Right atrium auricular region (tissue), 2 donors: Measurements from ENCODE around the gene PRKCB. TPM values are rescaled to one million over a fixed set of nuclear protein-coding genes. Genes with fewer than 3 reads are reported as not detected.

Source experiments
- DNase-seq: peaks from one replicate; pipeline ENCODE4 v3.0.0-alpha.2; 2019; ENCODE audit warnings: low spot score
- H3K27ac ChIP-seq, 2 donors: fragments of 200-600 bp; sonication (generic); 1 replicate in 1 of 2; 2 replicates in 1 of 2; pipeline ENCODE4 v1.5.1; 2016 to 2019
- H3K27me3 ChIP-seq, 2 donors: fragments of 200-600 bp; sonication (generic); one replicate each; pipeline versions ENCODE4 v1.5.1 to v1.6.0; 2017 to 2019
- H3K36me3 ChIP-seq: fragments of 200-600 bp; sonication (generic); one replicate; pipeline ENCODE4 v1.5.1; 2016
- H3K4me1 ChIP-seq, 2 donors: fragments of 200-600 bp; sonication (generic); one replicate each; pipeline versions ENCODE4 v1.5.1 to v1.6.0; 2017 to 2019
- H3K4me3 ChIP-seq, 2 donors: fragments of 200-600 bp; sonication (generic); 1 replicate in 1 of 2; 2 replicates in 1 of 2; pipeline ENCODE4 v1.5.1; 2017 to 2019; ENCODE audit warnings: mild to moderate bottlenecking in 1 of 2, moderate library complexity in 1 of 2
- H3K9me3 ChIP-seq, 2 donors: fragments of 200-600 bp; sonication (generic); one replicate each; pipeline ENCODE4 v1.5.1; 2019
- total RNA-seq, 2 donors: library from RNA; depleted of rRNA; stranded (reverse); fragments of >200 nt; gene quantifications; one replicate each; pipeline ENCODE4 v1.1.0, GENCODE V29; 2016
- TF ChIP-seq, protein P1 (sequence below), 2 donors: fragments of 200-600 bp; sonication (generic); IDR thresholded peaks; one replicate each; pipeline ENCODE4 v1.5.1; 2019; ENCODE audit warnings: antibody characterized with exemption in 2 of 2

PRKCB gene
- total RNA-seq, 2 donors from 2014 or later: 0.93 to 3.1 TPM

DNA sequence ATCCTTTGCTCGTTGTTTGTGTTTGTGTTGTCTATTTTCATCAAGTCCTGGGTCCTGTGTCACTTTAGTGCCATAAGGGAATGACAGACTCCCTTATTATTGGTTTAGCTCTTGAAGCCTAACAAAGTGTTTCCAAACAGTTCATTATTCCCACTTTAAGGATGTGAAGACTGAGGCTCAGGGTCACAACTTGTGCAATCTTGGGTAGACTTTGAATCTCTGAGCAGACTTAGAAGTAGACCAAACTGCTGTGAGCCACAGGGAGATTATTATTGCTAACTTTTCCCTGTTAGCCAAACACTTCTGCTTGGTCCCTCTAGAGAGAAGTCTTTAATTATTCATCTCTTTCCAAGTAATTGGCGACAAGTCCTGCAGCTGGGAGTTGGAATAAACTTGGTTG is 31.8 kb downstream of the PRKCB start:
- no peaks in the 10 kb centered on the region for H3K4me1 ChIP-seq

DNA sequence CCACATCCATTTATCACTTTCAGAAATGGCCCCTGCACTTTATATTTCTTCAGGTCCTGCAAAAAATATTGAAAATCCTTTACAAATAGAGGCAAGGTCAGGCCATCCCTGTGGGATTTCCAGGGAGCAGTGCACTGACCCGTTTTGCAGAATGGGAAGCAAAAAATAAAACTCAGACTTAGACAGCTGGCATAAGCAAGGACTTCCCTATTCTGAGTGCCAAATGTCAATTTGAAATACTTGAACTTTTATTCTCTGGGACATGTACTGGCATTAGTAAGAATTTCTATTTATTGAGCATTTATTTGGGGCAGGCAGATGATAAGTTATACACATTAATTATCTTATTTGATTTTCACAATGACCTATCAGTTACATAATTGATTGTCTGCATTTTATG is 32.4 kb downstream of the PRKCB start:
- H3K4me1 ChIP-seq: no peaks in the 10 kb centered on the region
- H3K36me3 ChIP-seq: no peaks in the 10 kb centered on the region
- TF ChIP-seq, protein P1, sequence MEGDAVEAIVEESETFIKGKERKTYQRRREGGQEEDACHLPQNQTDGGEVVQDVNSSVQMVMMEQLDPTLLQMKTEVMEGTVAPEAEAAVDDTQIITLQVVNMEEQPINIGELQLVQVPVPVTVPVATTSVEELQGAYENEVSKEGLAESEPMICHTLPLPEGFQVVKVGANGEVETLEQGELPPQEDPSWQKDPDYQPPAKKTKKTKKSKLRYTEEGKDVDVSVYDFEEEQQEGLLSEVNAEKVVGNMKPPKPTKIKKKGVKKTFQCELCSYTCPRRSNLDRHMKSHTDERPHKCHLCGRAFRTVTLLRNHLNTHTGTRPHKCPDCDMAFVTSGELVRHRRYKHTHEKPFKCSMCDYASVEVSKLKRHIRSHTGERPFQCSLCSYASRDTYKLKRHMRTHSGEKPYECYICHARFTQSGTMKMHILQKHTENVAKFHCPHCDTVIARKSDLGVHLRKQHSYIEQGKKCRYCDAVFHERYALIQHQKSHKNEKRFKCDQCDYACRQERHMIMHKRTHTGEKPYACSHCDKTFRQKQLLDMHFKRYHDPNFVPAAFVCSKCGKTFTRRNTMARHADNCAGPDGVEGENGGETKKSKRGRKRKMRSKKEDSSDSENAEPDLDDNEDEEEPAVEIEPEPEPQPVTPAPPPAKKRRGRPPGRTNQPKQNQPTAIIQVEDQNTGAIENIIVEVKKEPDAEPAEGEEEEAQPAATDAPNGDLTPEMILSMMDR (IDR thresholded peaks at IDR 0.05): no peak
- no peak for DNase-seq
- H3K9me3 ChIP-seq: no peaks in the 10 kb centered on the region
- H3K27ac ChIP-seq: no peak overlapping the region
- H3K27me3 ChIP-seq: peaks cover 0 to 4% of the 10 kb centered on the region in 2 donors
- no peak overlapping the region for H3K4me3 ChIP-seq

More for the DNA sequence above, 31.8 kb downstream of the PRKCB start:
- Histone ChIP-seq H3K27me3 (peaks cover 0 to 4% of the 10 kb centered on the region in 2 donors), H3K36me3 (no peaks in the 10 kb centered on the region), H3K4me3 (no peak overlapping the region), H3K9me3 (no peaks in the 10 kb centered on the region), H3K27ac (no peak overlapping the region)
- no peak for DNase-seq
- TF ChIP-seq, protein P1 (IDR thresholded peaks at IDR 0.05): no peak

DNA sequence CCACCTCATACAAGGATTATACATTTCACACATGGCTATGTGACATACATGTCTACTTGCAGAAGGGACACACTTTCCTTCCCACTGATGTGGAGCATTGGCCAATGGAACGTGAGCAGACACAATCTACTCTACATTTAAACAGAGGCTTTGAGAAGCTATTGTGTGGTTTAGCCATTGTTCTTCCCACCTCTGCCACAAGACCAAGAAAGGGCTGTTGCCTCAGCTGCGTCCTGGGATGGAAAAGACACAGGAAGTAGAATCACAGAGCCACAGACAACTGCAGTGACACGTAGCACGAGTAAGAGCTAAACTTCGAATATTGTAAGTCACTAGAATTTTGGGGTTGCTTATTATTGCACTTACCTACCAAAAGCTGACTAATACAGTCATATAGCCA is 33.3 kb downstream of the PRKCB start:
- H3K9me3 ChIP-seq: no peaks in the 10 kb centered on the region
- no peak overlapping the region for H3K4me3 ChIP-seq
- peaks cover 0 to 4% of the 10 kb centered on the region in 2 donors for H3K27me3 ChIP-seq
- H3K4me1 ChIP-seq: no peaks in the 10 kb centered on the region
- H3K36me3 ChIP-seq: no peaks in the 10 kb centered on the region
- H3K27ac ChIP-seq: no peak overlapping the region
- no peak for DNase-seq
- TF ChIP-seq, protein P1 (IDR thresholded peaks at IDR 0.05): no peak

DNA sequence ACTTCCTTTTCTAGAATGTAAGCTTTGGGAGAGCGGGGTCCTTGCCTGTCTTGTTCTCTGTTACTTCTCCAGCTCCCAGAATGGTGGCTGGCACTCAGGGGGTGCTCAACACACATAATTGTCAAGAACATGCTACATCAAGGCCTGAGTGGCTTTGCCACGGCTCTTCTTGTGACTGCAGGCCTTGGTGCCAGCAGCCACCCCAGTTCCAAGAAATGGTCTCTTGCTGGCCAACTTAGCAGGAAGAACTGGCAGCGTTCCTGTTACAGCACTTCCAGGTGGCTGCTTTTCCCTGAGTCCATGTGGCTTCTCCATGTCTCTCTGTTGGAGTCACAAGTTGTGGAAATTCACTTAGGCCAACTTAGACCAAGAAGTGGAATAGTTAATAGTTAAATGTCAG is 36.1 kb downstream of the PRKCB start:
- Histone ChIP-seq H3K27me3 (peaks cover 0 to 4% of the 10 kb centered on the region in 2 donors), H3K27ac (no peak overlapping the region), H3K9me3 (no peaks in the 10 kb centered on the region), H3K4me3 (no peak overlapping the region), H3K36me3 (no peaks in the 10 kb centered on the region), H3K4me1 (no peaks in the 10 kb centered on the region)
- TF ChIP-seq, protein P1 (IDR thresholded peaks at IDR 0.05): no peak
- no peak for DNase-seq

DNA sequence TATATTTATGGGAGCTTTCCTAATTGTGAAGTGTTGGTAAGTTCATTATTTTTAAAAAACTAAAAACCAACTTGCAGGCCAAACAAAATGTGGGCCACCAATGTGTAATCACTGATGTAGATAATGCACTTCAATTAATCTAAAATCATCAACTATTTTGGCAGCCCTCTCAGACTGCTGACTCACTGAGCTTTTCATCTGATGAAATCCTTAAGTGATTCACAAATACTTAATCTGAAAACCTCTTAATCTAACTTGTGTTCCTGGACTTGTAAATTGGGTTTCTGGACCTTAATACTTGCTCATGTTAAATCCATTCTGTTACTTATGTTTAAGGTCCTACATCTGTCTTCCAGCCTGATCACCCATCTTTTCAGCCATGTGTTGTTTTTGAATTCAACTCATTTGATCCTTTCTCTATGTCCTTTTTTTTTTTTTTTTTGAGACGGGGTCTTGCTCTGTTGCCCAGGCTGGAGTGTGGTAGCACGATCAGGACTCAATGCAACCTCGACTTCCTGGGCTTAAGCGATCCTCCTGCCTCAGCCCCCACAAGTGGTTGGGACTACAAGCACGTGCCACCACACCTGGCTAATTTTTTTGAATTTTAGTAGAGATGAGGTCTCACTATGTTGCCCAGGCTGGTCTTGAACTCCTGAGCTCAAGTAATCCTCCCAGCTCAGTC is 39.0 kb downstream of the PRKCB start:
- no peak for DNase-seq
- Histone ChIP-seq H3K4me1 (no peaks in the 10 kb centered on the region), H3K27ac (no peak overlapping the region), H3K9me3 (no peaks in the 10 kb centered on the region), H3K4me3 (no peak overlapping the region), H3K36me3 (no peaks in the 10 kb centered on the region), H3K27me3 (no peaks in the 10 kb centered on the region)
- TF ChIP-seq, protein P1 (IDR thresholded peaks at IDR 0.05): no peak
